IPS-15b (cell line): ENCODE measurements around the gene FABP3.

Source experiments
- H3K27me3 ChIP-seq: one replicate; pipeline ENCODE4 v1.6.1; 2013; ENCODE audit warnings: low read length; ENCODE audit not compliant: control insufficient read depth, insufficient read depth
- H3K36me3 ChIP-seq: one replicate; pipeline ENCODE4 v1.6.1; 2013; ENCODE audit warnings: low read length; ENCODE audit not compliant: control insufficient read depth, insufficient read depth
- H3K4me1 ChIP-seq: one replicate; pipeline ENCODE4 v1.6.1; 2013; ENCODE audit warnings: mild to moderate bottlenecking, low read length; ENCODE audit not compliant: control insufficient read depth, insufficient read depth
- H3K4me3 ChIP-seq: one replicate; pipeline ENCODE4 v1.5.1; 2013; ENCODE audit warnings: low read depth, low read length
- H3K9ac ChIP-seq: one replicate; pipeline ENCODE4 v1.6.1; 2013; ENCODE audit warnings: low read depth, mild to moderate bottlenecking, low read length
- H3K9me3 ChIP-seq: one replicate; pipeline ENCODE4 v1.6.1; 2013; ENCODE audit warnings: mild to moderate bottlenecking, low read length; ENCODE audit not compliant: control insufficient read depth, insufficient read depth

FABP3 gene

DNA sequence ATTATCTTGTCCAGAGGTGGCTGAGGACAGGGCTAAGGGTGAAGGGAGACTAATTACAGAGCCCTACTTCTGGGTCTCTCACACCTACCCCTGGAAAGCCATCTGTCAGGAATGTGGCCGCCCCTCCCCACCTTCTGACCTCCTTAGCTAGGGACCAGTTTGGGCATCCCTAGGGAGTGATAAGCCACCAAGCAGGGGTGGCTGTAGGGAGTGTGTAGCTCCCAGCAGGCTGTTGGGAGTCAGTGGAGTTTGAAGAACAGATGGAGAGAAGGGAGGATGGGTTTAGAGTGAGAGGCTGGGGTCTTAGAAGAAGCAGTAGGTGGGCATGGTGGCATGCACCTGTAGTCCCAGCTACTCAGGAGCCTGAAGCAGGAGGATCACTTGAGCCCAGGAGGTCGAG is 39.3 kb upstream of the FABP3 start:
- Histone ChIP-seq H3K9ac (no peak overlapping the region), H3K9me3 (no peaks in the 10 kb centered on the region), H3K4me1 (peaks cover 9% of the 10 kb centered on the region), H3K4me3 (peak overlapping the region; percentile 65), H3K36me3 (no peaks in the 10 kb centered on the region), H3K27me3 (peaks cover 20% of the 10 kb centered on the region)

DNA sequence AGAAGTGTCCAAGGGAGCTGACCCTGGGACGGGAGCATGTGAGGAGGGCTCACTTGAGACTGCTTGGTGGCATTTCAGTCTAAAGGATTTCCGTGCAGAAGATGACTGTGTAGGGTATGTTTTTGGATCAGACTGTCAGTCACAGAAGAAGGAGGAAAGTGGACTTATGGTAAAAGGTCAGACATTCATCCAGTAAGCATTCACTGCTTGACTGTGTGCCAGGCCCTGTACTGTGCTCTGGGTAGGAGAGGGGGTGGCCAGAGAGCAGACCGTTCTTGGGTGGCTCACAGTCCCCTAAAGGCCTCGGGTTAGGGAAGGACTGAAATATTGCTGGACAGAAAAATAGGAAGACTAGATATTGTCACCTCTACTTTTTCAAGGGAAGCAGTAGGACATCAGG is 38.0 kb upstream of the FABP3 start:
- Histone ChIP-seq H3K4me1 (peaks cover 7% of the 10 kb centered on the region), H3K9me3 (no peaks in the 10 kb centered on the region), H3K4me3 (no peak overlapping the region), H3K9ac (no peak overlapping the region), H3K36me3 (no peaks in the 10 kb centered on the region), H3K27me3 (peaks cover 20% of the 10 kb centered on the region)

DNA sequence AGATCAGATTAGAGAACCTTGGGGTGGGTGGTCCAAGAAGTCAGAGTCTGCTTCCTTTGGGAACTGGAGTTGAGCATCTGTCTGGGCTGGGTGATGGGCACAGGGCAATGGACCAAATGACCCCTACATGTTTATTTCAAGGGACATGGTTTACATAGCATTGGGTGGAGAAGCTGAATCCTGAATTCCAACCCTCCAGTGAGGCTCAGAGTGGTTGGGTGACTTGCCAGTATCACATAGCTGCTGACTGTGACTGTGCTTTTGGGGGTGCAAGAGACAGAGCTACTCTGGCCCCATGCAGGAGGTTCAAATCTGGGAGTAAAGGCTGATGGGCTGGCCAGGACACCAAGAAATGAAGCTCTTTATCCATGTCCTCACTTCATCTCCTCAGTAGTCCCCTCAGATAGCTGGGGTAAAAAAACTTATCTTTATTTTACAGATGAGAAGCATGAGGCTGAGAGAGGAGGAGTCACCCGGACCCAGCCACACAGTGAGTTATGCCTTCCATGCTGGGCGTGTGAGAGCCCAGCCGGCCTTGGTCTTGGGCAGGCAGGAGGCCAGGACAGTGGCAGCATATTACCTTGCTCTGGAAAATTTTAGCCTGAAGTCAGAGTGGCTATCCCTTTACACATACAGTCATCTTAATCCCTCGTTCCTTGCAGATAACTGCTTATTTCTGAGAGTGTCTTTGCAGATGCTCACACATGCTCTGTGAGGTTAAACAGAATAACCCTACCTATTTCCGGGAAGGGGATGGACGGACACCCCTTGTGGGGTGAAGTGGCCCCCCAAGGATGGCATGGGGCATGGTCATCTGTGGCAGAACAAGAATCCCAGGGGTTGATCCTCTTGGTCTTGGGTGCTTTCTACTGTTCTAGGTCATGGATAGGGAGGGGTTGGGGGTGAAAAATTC is 37.3 kb upstream of the FABP3 start:
- no peaks in the 10 kb centered on the region for H3K9me3 ChIP-seq
- no peaks in the 10 kb centered on the region for H3K36me3 ChIP-seq
- no peak overlapping the region for H3K9ac ChIP-seq
- H3K27me3 ChIP-seq = peaks cover 20% of the 10 kb centered on the region
- no peak overlapping the region for H3K4me3 ChIP-seq
- peaks cover 7% of the 10 kb centered on the region for H3K4me1 ChIP-seq

DNA sequence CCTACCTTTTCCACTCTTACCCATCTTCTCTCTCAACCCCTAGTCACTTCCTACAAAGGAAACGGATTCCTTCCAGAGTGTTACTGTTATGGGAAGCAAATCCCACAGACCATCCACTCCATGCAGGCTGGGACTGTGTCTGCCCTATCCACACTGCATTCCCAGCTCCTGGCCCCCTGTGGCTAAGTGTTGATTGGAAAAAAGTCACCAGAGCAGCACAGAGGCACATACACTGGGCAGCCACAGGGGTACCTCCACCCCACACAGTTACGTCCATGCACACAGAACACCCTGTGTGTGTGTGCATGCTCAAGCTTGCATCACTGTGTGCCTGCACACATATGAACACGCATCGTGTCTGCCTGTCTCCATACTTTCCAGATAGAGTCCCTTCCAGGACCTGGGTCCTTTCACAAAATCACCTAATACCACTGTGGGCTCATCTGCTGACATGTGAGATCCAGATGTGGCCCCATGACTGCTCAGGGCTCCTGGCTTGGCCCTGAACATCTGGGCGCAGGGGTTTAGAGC is 36.0 kb upstream of the FABP3 start:
- no peaks in the 10 kb centered on the region for H3K36me3 ChIP-seq
- no peaks in the 10 kb centered on the region for H3K4me1 ChIP-seq

DNA sequence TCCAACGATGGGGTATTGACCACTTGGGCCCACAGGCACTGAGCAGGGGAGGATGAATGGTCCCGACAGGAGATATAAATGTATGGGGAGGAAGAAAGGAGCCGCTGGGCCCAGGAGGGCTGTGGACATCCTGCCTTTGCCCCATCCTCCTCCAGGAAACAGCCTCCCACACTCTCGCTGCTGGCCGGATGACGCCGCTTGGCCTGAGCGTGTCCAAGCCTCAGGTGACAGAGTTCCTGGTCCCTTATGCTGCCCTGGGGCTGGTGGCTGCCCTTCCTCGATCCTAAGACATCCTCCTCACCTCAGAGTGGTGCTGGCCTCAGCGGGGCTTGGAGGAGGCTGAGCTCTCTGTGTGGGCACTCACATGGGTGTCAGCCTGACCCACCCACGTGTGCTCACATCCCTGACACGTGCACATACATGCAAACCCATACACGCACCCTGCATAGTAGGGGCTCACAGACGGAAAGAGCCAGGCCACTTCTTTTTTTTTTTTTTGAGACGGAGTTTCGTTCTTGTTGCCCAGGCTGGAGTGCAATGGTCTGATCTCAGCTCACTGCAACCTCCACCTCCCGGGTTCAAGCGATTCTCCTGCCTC is 34.3 kb upstream of the FABP3 start:
- H3K4me3 ChIP-seq = no peak overlapping the region
- H3K4me1 ChIP-seq = no peaks in the 10 kb centered on the region
- peaks cover 17% of the 10 kb centered on the region for H3K27me3 ChIP-seq
- no peaks in the 10 kb centered on the region for H3K9me3 ChIP-seq
- no peak overlapping the region for H3K9ac ChIP-seq
- no peaks in the 10 kb centered on the region for H3K36me3 ChIP-seq

More for the DNA sequence above, 36.0 kb upstream of the FABP3 start:
- H3K9ac ChIP-seq = no peak overlapping the region
- no peak overlapping the region for H3K4me3 ChIP-seq
- H3K27me3 ChIP-seq = peaks cover 20% of the 10 kb centered on the region
- H3K9me3 ChIP-seq = no peaks in the 10 kb centered on the region

DNA sequence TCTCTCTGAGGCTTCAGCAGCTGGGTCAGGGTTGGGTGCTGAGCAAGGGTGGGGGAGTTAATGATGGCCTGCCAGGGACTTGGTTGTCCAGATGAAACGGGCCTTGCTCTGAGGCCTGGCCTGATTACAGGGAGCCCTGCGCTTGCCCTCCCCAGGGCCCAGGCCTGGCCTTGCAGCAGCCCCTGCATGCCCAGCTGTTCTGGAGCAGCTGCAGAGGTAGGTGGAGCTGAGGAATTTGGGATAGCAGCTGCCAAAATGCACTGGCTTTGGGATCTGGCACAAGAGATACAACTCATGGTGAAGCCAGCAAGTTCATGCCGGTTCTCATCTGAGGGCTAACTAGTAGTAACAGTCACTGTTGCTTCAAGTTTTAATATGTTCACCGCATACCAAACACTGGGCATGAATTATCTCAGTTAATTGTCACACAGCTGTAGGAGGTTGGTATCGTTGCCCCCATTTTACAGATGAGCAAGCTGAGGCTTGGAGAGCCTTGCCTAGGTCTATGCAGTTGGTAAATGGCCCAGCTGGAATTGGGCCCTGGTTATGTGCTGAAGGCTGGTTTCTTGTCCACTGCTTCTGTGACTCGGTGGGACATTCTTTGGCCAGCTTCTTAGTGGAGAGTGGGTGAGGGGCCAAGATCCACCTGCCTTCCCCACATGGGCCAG is 32.8 kb upstream of the FABP3 start:
- no peak overlapping the region for H3K4me3 ChIP-seq
- no peaks in the 10 kb centered on the region for H3K36me3 ChIP-seq
- H3K9me3 ChIP-seq = no peaks in the 10 kb centered on the region

DNA sequence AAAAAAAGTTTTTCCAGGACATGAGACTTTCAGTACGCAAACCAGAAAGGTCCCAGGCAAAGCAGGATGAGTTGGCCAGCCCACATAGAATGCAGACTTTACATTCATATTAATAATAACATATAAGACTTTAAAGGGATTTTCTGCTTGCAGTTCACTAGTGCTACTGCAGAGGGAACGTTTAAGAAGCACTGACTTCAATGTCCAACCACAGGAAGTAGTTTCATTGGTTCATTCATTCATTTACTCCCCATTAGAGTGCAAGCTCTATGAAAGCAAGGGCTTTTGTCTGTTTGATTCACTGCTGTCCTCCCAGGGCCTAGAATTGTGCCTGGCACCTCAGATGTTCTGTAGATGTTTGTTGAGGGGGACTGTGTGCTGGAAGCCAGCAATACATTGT is 28.4 kb upstream of the FABP3 start:
- Histone ChIP-seq H3K4me3 (no peak overlapping the region), H3K4me1 (no peaks in the 10 kb centered on the region), H3K9ac (no peak overlapping the region), H3K9me3 (no peaks in the 10 kb centered on the region), H3K27me3 (no peaks in the 10 kb centered on the region), H3K36me3 (no peaks in the 10 kb centered on the region)

More for the DNA sequence above, 32.8 kb upstream of the FABP3 start:
- H3K9ac ChIP-seq = no peak overlapping the region
- H3K27me3 ChIP-seq = peaks cover 5% of the 10 kb centered on the region
- H3K4me1 ChIP-seq = no peaks in the 10 kb centered on the region

DNA sequence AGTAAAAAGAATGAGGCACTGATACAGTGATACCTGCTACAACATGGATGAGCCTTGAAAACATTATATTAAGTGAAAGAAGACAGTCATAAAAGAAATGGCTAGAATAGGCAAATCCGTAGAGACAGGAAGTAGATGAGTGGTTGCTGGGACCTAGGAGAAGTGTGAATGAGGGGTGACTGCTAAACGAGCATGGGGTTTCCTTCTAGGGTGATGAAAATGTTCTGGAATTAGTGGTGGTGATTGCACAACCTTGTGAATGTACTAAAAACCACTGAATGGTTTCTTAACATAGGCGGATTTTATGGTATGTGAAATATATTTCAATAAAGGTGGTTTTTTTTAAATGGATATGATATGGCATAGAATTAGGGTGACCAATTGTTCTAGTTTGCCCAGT is 27.5 kb upstream of the FABP3 start:
- no peaks in the 10 kb centered on the region for H3K36me3 ChIP-seq
- H3K4me1 ChIP-seq = no peaks in the 10 kb centered on the region
- H3K9me3 ChIP-seq = no peaks in the 10 kb centered on the region
- H3K9ac ChIP-seq = no peak overlapping the region
- H3K27me3 ChIP-seq = no peaks in the 10 kb centered on the region
- no peak overlapping the region for H3K4me3 ChIP-seq

DNA sequence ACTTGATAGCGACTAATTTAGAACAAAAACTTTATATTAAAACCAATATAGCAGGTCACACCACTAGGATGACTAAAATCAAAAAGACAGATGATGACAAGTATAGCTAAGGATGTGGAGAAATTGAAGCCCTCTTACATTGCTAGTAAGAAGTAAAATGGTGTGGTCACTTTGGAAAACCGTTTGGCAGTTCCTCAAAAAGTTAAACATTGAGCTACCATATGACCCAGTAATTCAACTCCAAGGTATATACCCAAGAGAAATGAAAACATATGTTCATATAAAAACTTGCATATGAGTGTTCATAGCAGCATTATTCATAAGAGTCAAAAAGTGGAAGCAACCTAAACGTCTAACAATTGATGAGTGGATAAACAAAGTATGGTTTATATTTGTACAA is 27.1 kb upstream of the FABP3 start:
- Histone ChIP-seq H3K4me1 (no peaks in the 10 kb centered on the region), H3K9me3 (no peaks in the 10 kb centered on the region), H3K27me3 (no peaks in the 10 kb centered on the region), H3K36me3 (no peaks in the 10 kb centered on the region), H3K9ac (no peak overlapping the region), H3K4me3 (no peak overlapping the region)

DNA sequence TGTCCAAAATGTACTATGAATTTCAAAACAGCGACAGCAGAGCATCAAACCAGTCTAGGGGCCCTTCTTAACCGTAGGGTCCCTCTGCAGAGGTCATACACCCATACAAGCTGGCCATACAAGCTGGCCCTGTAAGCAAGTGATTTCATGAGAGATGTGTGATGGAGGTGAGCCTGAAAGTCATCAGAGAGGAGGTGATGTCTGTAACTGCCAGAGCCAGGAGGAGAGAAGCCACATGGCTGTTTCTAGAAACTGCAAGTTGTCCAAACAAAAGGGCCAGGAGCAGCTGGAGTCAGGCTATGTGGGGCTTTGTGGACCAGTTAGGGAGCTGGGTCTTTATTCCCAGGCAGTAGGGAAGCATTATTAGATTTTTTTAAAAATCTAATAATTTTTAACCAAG is 25.4 kb upstream of the FABP3 start:
- no peaks in the 10 kb centered on the region for H3K27me3 ChIP-seq
- no peaks in the 10 kb centered on the region for H3K9me3 ChIP-seq
- H3K4me1 ChIP-seq = no peaks in the 10 kb centered on the region
- no peaks in the 10 kb centered on the region for H3K36me3 ChIP-seq
- H3K4me3 ChIP-seq = no peak overlapping the region
- H3K9ac ChIP-seq = no peak overlapping the region

DNA sequence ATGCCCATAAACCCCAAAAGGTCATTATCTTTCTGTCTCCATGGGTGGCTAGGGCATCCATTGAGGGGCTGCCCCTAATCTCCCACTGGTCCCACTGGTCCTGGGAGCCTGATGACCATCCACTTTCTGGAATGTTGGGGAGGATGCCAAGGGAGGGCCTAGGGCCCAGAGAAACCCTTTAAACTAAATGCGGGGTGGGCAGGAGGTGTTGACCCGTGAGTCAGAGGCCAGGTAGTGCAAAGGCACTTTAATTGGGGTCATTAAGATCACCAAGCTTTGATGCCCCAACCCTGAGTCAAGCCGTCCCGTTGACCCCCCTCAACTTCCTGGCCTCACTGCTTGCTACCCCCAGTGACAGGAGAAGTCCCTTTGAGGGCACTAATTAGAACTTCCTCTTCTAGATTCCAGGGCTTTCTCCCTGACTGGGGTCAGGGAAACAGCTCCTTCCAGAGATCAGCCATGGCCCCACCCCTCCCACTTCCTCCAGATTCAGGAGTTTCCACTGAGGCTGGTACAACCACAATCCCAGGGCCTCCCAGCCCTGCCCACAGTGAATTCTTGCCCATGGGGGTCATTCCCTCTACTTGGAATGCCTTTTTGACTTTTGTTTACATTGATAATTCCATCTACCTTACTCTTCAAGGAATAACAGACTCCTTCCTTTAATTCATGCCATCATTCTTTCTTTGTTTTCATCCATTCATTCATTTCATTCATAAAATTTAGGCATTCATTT is 24.7 kb upstream of the FABP3 start:
- Histone ChIP-seq H3K9me3 (no peaks in the 10 kb centered on the region), H3K4me3 (no peak overlapping the region), H3K27me3 (no peaks in the 10 kb centered on the region), H3K4me1 (no peaks in the 10 kb centered on the region), H3K36me3 (no peaks in the 10 kb centered on the region), H3K9ac (no peak overlapping the region)
